GM18507 (cell line): ENCODE measurements around the gene RABGAP1L.

ENCODE experiments used
- DNase-seq: peaks from one replicate; pipeline ENCODE4 v3.0.0; 2011; ENCODE audit warnings: low read depth; ENCODE audit not compliant: insufficient read length; ENCODE audit errors: extremely low spot score
- FAIRE-seq: peaks from 2 replicates; lab custom pipeline; 2011; peaks lifted over from hg19 to GRCh38; lab: Jason Lieb, UNC

Gene RABGAP1L

DNA sequence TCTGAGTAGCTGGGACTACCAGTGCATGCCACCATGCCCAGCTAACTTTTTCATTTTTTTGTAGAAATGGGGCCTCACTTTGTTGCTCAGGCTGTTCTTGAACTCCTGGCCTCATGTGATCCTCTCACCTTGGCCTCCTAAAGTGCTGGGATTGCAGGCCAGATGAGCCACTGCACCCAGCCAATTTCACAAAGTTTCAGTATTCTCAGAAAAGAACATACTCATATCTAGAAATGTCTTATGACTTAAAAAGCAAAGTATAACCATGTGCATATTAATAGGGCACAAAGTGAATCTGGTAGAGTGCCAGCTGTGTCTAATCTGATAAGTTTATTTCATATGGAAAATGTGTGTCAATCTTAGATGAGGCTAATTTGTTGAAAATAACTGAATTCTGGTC lies 752.9 kb downstream of the RABGAP1L start:
- FAIRE-seq: no peak

DNA sequence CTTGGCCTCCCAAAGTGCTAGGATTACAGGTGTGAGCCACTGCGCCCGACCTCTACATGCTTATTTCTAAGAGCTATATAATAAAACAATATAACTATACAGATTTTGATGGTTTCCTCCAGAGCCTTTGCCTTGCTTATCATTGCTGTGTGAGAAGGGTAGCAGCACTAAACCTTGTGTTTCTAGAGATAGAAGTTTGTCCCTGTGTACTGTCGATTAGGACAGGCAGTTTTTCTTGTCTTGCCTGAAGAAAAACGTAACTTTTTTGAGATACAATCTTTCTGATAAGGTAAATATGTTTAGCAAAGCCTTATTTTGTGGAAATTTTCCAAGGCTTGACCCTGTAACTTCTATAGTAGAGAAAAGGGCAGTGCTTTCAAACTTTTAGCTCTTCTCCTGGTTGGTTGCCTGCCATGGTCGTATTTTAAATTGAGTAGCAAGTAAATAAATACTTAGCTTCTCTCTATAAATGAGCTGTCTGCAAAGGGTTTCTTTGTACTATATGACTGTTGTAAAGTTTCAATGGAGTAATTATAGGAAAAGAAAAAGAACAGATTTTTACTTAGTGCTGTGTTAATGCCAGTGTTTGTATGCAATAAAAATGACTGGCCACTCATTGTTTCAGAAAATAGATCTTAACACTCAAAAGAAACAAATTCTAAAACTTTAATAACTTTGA lies 754.0 kb downstream of the RABGAP1L start:
- no peak for FAIRE-seq
- DNase-seq: no peak

More for the DNA sequence above, 752.9 kb downstream of the RABGAP1L start:
- no peak for DNase-seq

DNA sequence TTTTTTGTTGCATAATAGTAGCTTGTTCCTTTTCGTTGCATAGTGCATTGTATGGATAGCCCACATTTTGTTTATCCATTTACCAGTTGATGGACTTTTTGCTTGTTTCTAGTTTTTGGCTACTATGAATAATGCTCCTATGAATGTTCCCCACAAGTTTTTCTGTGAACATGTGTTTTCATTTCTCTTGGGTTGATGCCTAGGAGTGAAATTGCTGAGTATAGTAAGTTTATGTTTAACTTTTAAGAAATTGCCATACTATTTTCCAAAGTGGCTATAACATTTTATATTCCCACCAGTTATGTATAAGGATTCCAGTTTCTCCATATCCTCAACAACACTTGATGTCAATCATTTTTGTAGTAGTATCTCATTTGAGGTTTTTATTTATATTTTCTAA lies 755.7 kb downstream of the RABGAP1L start:
- FAIRE-seq (no peak), DNase-seq (no peak)

DNA sequence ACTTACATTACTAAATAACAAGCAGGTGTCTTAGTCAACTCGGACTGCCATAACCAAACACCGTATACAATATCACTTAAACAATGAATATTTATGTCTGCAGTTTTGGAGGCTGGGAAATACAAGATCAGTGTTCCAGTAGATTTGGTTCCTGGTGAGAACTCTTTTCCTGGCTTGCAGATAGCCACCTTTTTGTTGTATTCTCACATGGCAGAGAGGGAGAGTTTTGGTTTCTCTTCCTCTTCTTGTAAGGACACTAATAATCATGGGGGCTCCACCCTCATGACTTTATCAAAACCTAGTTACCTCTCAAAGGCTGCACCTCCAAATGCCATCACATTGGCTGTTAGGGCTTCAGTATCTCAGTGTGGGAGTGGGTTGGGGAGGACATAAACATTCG lies 757.5 kb downstream of the RABGAP1L start:
- peak; percentile 70 for FAIRE-seq
- no peak for DNase-seq

DNA sequence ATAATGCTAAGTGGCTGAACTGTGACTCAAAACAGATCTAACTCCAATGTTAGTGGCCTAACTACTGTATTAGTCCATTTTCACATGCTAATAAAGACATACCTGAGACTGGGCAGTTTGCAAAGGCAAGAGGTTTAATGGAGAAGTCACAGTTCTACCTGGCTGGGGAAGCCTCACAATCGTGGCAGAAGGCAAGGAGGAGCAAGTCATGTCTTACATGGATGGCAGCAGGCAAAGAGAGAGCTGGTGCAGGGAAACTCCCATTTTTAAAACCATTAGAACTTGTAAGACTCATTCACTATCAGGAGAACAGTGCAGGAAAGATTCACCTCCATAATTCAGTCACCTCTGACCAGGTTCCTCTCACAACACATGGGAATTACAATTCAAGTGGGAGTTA lies 760.8 kb downstream of the RABGAP1L start:
- DNase-seq (no peak), FAIRE-seq (no peak)

DNA sequence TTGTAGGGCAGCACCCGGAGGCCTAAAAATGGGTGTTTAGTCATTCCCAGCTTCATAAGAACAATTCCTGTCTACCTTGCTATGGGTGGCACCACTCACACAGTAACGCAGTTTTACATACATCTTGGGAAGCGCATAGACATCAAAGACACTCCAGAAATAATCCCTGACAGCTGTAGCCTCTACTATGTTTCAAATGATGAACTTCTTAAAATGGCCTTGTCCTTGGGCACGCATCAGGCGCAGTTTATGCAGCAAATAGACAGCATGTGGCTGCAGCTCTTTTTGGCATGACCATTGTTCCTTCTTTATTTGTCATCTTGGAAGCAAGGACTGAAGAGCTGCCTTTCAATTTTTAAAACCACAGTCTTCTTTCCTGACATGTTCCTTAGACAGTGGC lies 762.8 kb downstream of the RABGAP1L start:
- DNase-seq (no peak), FAIRE-seq (no peak)

DNA sequence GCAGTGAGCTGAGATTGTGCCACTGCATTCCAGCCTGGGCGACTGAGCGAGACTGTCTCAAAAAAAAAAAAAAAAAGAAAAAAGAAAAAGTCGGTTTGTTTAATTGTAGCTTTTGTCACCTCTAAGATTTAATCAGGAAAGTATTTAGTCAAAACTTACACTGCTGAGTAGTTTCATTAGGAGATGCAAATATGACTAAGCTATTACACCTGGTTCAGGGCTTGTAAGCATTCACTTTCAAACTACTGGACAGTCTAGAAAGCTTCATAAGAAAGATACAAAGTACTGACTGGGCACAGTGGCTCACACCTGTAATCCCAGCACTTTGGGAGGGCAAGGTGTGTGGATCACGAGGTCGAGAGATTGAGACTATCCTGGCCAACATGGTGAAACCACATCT lies 764.5 kb downstream of the RABGAP1L start:
- no peak for FAIRE-seq
- no peak for DNase-seq

DNA sequence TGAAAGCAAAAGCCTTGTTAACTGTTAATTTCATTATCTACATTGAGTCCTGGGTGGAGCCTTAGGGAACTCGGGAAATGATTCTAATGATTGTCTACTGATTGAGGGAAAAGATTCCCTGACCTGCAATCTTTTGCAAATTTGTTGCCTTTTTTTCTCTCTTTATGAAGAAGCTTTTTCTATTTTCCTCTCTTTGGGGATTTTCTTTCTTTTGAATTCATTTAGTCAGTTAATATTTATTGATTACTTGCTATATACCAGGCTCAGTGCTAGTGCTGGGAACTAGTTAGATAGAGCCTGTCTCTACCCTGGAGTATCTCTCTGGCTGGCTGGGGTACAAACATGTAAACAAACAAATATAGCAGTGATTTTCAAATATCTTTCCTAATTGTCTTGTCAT lies 769.2 kb downstream of the RABGAP1L start:
- no peak for DNase-seq
- no peak for FAIRE-seq

DNA sequence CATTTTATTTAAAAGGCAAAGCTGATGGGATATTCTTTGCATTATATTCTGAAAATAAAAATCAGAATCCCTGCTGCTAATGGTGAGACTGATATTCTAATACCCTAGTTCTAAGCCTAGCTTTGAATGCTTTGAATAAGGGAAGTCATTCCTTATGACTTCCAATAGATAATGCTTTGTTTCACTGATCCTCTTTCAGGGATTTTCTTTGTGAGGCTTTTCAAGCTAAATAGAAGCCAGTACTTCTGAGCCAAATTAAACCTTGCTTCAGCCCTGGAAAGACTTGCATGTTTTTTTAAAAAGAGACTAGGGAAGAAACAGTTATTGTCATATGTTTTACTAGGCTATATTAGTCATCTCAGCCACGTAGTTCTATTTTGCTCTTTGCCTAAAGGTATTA lies 771.9 kb downstream of the RABGAP1L start:
- no peak for FAIRE-seq
- no peak for DNase-seq

DNA sequence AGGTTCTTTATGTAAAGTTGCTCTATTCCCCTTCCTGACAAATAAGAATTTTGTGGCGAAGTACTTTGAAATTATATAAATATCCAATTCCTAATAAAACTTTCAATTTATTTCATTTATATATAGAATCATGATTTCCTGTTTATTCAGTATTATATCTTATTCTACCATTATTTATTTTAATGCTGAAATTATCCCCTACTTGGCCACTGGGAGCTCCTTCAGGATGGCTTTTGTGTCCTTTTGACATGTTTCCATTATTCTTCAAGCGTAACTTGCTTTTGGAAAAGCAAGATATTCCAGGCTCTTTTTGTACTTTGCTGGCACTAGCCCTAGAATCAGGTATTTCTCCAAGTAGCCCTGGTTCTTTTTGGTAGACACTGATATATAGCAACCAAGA lies 773.3 kb downstream of the RABGAP1L start:
- no peak for FAIRE-seq

DNA sequence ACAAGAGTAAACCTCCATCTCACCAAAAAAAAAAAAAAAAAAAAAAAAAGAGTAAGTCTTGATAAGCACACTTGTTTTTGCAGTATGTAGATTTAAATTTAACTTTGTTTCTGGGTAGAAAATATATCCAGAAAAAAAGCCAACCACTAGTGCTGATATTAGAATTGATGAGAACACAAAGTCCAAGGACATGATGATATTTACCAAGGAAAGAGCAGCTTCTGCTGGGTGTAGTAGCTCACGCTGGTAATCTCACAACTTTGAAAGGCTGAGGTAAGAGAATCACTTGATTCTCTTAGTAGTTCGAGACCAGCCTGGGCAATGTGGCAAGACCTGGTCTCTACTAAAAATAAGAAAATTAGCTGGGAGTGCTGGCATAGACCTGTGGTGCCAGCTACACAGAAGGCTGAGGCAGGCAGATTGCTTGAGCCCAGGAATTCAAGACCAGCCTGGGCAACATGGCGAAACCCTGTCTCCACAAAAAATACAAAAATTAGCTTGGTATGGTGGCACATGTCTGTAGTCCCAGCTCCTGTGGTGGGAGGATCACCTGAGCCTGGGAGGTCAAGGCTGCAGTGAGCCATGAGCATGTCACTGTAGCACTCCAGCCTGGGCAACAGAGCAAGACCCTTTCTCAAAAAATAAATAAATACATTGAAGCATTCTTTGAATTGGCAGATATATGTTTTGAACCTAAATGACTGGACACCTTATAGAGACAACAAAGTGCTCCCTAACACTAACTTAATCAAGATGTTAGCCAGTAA lies 776.8 kb downstream of the RABGAP1L start:
- no peak for FAIRE-seq

More for the DNA sequence above, 773.3 kb downstream of the RABGAP1L start:
- DNase-seq: no peak

DNA sequence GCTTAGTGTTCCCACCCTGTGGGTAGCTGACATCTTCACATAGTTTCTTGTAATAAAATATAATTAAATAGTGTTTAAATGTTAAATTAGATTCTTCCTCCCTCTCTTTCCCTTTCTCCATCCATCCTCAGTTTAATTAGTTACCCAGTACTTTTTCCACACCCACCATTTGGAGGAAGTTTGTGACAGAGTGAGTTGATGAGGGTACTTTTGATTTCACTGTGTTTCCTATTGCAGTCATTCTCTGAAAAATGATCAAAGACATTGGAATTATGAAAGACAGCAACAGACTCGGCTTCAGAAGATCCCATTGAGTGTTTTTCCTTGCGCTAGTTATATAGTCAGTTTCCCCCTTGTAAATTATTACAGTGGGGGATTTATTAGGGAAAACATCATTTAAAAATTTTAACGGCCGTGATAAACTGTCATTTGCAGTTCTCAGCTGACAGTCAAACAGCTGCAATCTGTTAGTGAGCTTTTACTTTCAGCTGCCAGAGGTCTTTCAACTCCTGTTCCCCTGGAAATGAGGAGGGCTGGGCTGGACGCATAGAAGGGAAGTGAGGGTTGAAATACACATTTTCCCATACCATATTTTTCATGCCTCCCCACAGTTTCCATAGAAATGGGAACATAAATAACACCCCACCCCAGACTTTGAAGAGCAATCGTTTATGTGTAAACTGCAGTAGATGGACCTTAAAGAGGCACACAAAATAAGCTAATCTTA lies 779.1 kb downstream of the RABGAP1L start:
- FAIRE-seq (no peak), DNase-seq (no peak)

More for the DNA sequence above, 776.8 kb downstream of the RABGAP1L start:
- no peak for DNase-seq

DNA sequence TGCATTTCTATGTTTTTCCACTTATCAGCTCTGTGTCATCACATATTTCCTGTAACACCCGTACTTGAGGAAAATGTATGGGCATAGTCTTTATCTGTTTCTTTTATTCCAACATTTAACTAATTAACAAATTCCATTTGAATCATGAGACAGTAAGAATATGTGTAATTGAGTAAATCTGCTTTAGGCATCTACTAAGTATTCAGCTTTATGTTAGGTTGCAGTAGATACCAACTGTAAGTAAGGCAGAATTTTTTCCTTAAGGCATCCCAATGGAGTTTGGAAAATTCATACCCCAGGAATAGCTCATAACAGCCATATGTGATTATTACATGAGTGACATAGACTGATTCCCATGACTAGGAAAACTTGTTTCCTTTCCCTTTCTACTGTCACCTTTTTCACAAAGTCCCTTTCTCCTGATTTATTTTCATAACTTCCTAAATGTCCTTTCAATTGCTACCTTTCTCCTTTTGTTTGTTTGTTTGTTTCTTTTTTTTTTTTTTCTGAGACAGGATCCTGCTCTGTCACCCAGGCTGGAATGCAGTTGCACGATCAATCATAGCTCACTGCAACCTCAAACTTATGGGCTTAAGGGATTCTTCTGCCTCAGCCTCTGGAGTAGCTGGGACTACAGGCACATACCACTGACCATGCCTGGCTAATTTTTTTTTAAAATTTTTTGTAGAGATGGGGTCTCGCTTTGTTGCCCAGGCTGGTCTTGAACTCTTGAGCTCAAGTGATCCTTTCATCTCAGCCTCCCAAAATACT lies 780.6 kb downstream of the RABGAP1L start:
- DNase-seq (no peak), FAIRE-seq (no peak)

DNA sequence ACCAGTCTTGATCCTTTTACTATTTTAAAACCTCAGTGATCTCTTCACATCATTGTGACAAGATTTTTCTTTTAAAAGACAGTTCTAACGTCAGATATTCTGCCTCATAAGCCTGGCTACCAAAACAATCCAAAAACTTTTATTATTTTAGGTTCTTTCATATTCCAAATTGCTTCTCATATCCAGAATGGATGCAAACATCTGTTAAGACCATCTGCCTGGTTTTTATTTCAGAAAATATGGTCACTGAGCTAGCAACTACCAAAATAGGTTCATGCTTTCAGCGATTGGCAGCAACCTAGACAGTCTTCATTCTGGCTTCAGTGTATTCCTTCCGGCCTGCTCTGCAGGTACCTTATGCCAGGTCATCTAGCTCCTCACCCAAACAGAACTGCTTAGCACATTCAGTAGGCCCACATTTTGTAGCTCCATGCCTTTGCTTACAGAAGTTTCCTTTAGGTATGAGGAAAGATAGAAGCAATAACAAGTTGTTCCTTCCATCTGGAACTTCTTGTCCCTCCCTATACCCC lies 781.4 kb downstream of the RABGAP1L start:
- no peak for FAIRE-seq
- no peak for DNase-seq

DNA sequence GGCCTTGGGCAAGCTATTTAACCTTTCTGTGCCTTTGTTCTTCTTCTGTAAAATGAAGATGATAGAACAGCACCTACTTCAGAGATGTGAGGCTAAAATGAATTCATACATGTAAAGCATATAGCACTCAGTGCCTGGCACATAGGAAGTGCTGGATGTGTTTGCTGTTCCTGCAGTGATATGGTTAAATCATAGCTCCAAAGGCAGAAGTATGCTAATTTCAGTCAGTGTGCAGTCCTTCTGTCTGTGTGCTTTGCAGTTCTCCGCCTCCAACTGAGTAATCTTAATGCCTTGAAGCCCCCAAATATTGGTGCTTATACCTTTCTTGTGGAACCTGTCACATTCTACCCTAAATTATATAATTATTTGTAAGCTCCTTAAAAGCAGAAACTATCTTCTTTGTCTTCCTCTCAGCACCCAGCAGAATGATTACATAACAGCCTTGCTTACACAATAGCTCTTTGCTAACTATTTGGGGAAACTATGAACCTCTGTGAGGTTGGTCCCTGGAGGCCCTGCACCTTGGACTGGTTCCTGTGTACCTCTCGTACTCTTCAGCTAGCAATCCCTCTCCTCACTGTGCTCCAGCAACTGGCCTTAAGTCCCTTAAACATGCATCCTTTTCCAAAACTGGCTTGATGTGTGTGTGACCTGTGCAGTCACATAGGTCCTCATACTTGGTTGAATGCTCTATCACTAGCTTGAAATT lies 783.4 kb downstream of the RABGAP1L start:
- DNase-seq: no peak

DNA sequence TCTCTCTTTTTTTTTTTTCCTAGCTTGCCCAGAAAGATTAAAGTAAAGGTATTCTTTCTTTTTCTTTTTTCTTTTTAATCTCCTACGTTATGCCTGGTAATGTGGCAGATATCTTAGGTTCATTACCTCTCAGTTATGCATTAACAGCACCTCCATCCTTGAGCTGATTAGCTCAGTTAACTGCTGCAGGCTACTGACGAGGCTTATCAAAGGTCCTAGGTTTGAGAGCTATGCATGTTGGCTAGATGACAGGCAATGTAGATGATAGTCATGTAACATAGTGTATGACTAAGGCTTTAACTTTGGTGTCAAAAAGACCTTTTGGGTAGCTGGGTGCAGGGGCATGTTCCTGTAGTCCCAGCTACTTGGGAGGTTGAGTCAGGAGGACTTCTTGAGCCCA lies 786.7 kb downstream of the RABGAP1L start:
- FAIRE-seq: no peak

More for the DNA sequence above, 783.4 kb downstream of the RABGAP1L start:
- FAIRE-seq: no peak

DNA sequence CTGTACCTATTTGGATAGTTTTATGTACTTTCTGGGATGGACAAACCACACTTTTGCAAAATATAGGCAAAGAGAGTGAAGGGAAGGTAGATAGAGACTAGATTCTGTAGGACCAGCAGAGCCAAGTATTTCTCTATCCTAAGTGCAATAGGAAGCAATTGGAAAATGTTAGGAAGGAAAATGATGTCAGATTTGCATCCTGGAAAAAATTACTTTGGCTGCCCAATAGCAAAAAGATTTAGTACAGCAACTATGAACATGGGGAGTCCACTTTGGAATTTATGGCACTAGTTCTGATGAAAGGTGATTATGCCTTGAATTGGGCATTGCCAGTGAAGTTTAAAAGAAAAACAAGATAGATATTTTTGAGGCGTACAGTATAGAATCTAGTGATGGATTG lies 789.7 kb downstream of the RABGAP1L start:
- FAIRE-seq (no peak), DNase-seq (no peak)

More for the DNA sequence above, 786.7 kb downstream of the RABGAP1L start:
- no peak for DNase-seq

DNA sequence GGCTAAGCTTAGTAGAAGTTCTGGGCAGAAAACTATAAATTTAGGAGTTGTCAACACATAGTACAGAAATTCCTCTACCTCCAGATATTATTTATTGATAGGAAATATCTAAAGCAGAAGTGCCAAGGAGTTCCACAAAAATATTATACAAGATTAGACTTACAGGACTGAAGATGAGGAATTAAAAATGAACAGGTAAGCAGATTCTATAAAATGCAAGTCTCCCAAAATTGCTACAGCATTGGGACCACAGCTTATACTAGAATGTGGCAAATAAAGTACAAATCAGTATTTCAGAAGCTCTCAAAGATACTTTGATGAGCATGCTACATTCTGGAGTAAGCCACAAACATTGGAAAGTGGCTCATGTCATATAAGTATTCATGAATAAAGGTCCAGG lies 790.3 kb downstream of the RABGAP1L start:
- FAIRE-seq (no peak), DNase-seq (no peak)
